ENCODE data around the gene COP1.

COP1 gene

GRCh38 chr1:175947771-175948170, 259.3 kb downstream of the COP1 start:
- no peak for DNase-seq

GRCh38 chr1:175944591-175944990, 262.5 kb downstream of the COP1 start:
- no peak for DNase-seq

GRCh38 chr1:175941164-175941563, 265.9 kb downstream of the COP1 start:
- no peak for DNase-seq

- no peak for DNase-seq
These were observed 270.4 kb downstream of the COP1 start for GRCh38 chr1:175936736-175937135.

- DNase-seq: no peak
These were observed 271.4 kb downstream of the COP1 start for GRCh38 chr1:175935566-175936115.

GRCh38 chr1:175935166-175935565, 271.9 kb downstream of the COP1 start:
- DNase-seq: no peak

GRCh38 chr1:175933801-175934200, 273.3 kb downstream of the COP1 start:
- DNase-seq: no peak

GRCh38 chr1:175927944-175928343, 279.1 kb downstream of the COP1 start:
- DNase-seq: no peak

- DNase-seq: no peak
These were observed 284.7 kb downstream of the COP1 start for GRCh38 chr1:175922254-175922881.

GRCh38 chr1:175920381-175920780, 286.7 kb downstream of the COP1 start:
- DNase-seq: no peak

- no peak for DNase-seq
These were observed 288.1 kb downstream of the COP1 start for GRCh38 chr1:175919001-175919400.

- no peak for DNase-seq
These were observed 288.7 kb downstream of the COP1 start for GRCh38 chr1:175918364-175918801.

- no peak for DNase-seq
These were observed 293.0 kb downstream of the COP1 start for GRCh38 chr1:175914115-175914514.

GRCh38 chr1:175911138-175911537, 295.9 kb downstream of the COP1 start:
- DNase-seq: no peak

- DNase-seq: no peak
These were observed 300.7 kb downstream of the COP1 start for GRCh38 chr1:175906370-175906769.

- DNase-seq: no peak
These were observed 302.3 kb downstream of the COP1 start for GRCh38 chr1:175904808-175905207.

- no peak for DNase-seq
These were observed 304.8 kb downstream of the COP1 start for GRCh38 chr1:175902281-175902680.

GRCh38 chr1:175901076-175901836, 305.8 kb downstream of the COP1 start:
- DNase-seq: no peak

- DNase-seq: no peak
These were observed 306.9 kb downstream of the COP1 start for GRCh38 chr1:175900171-175900570.

GRCh38 chr1:175895966-175896365, 311.1 kb downstream of the COP1 start:
- DNase-seq: no peak

Measured in eye (tissue), 1 donor.